ENCODE data around the gene TSPAN10. TPM values are rescaled to one million over a fixed set of nuclear protein-coding genes. Genes with fewer than 3 reads are reported as not detected.
A peak's percentile ranks its signal among the peaks of the same experiment; 100 is the strongest.

Gene TSPAN10
- total and polyA plus RNA-seq, 9 of the 15 experiments (the other 6 are each of a cell fraction or from before 2014, with no cell fraction given): 0.05 to 0.31 (median 0.13) TPM; not detected in 1

- intact Hi-C loops (cut with micrococcal nuclease): no loop called here
- Histone ChIP-seq H3K79me2 (ENCODE audit: control insufficient read depth, insufficient read depth, low read length) (peaks cover 47% of the 10 kb centered on the region), H3K4me2 (ENCODE audit: insufficient read depth, low read length) (no peak overlapping the region), H3K9me1 (ENCODE audit: control insufficient read depth, insufficient read depth, low read length) (no peaks in the 10 kb centered on the region), H3K9me3 (replicated peaks; ENCODE audit: control insufficient read depth, insufficient read depth, low read depth, low read length) (no peaks in the 10 kb centered on the region), H3K4me1 (replicated peaks in 1 of 2; ENCODE audit: control insufficient read depth in 2 of 2, insufficient read depth in 2 of 2, low read length in 2 of 2) (no peaks in the 10 kb centered on the region), H3K36me3 (ENCODE audit: control insufficient read depth, insufficient read depth, low read length) (peaks cover 87% of the 10 kb centered on the region), H3K4me3 (no peak overlapping the region), H2AFZ (ENCODE audit: low read depth, low read length) (no peak overlapping the region), H3K9ac (ENCODE audit: insufficient read depth in 1 of 2, low read depth in 2 of 2, low read length in 2 of 2) (no peak overlapping the region), H3K27ac (ENCODE audit: extremely low read depth, low read depth, low read length) (no peak overlapping the region), H3K27me3 (ENCODE audit: control insufficient read depth in 2 of 2, insufficient read depth in 2 of 2, low read length in 2 of 2) (no peaks in the 10 kb centered on the region), H4K20me1 (replicated peaks; ENCODE audit: control insufficient read depth, insufficient read depth, low read length) (peaks cover 10% of the 10 kb centered on the region)
- BruUV-seq (replicated peaks): TSS peak; percentile 12
- CTCF ChIA-PET (ENCODE audit: low intra/inter-chr PET ratio): no interaction called here
- FAIRE-seq (peak; percentile 58), DNase-seq (ENCODE audit: extremely low read depth in 1 of 4, low spot score in 3 of 4) (no peak), ATAC-seq (no peak)
- TF ChIP-seq ZBTB33 (CRISPR knock-in tag; IDR thresholded peaks at IDR 0.05): peak; percentile 23; the same call in 1 of the 2 replicates
- no peak for TF ChIP-seq ARID4B (CRISPR knock-in tag; IDR thresholded peaks at IDR 0.05)
- TF ChIP-seq STAG1 (CRISPR knock-in tag; IDR thresholded peaks at IDR 0.05; ENCODE audit: borderline replicate concordance): no peak
- no peak for TF ChIP-seq ZNF280B (CRISPR knock-in tag; IDR thresholded peaks at IDR 0.05)
- TF ChIP-seq HLTF (IDR thresholded peaks at IDR 0.05): no peak
- no peak for TF ChIP-seq ARHGAP35 (IDR thresholded peaks at IDR 0.05; ENCODE audit: partially characterized antibody)
- POLR2A ChIA-PET: interaction anchor here (0.9 kb wide), 1 partner anchor 11 kb away, joined by 5 read pairs; no protein-coding TSS in a partner anchor
- WGBS (ENCODE audit: insufficient coverage, low coverage, missing lambda C conversion rate): 91% methylated on average over 19 of the region's 19 CpGs
- in situ Hi-C loops (cut with MboI): no loop called here
Observed at GRCh38 chr17:81609541-81610311, 27.3 kb upstream of the TSPAN10 start.
